IPS-18c (cell line): ENCODE data around the gene F8.

Experiments used
- H3K4me3 ChIP-seq: 2 replicates; pipeline ENCODE4 v1.7.0; 2013; ENCODE audit warnings: low read depth, mild to moderate bottlenecking, low read length, moderate library complexity; ENCODE audit not compliant: insufficient read depth
- H3K9me3 ChIP-seq: one replicate; pipeline ENCODE4 v1.6.1; 2013; ENCODE audit warnings: mild to moderate bottlenecking, low read length, moderate library complexity; ENCODE audit not compliant: control insufficient read depth, insufficient read depth

The F8 gene

DNA sequence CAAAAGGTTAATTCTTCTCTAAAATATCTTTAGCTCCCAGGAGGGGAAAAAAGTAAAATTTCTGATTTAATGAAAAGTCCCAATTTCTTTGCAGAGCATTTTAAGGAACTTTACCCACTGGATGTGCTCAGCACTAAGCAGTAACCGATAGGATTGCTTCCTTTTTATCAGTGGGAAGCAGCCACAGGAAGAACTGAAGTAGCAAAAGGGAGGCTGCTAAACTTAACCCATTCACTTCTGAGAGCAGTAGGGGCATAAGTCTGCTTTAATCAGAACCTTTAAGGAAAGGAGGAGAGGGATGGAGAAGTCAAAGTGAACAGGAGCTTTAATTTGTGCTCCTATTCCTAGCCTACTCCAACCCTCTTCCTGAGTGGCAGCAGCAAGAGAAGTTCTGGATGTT, at the start of gene F8:
Gene F8 (minus strand): TSS at position 139 of the 400 bp plus-strand sequence. CDS start 171 bp downstream, outside the sequence.
- H3K4me3 ChIP-seq: no peak within 1 kb of the TSS
- H3K9me3 ChIP-seq: no peaks in the 10 kb centered on the region

DNA sequence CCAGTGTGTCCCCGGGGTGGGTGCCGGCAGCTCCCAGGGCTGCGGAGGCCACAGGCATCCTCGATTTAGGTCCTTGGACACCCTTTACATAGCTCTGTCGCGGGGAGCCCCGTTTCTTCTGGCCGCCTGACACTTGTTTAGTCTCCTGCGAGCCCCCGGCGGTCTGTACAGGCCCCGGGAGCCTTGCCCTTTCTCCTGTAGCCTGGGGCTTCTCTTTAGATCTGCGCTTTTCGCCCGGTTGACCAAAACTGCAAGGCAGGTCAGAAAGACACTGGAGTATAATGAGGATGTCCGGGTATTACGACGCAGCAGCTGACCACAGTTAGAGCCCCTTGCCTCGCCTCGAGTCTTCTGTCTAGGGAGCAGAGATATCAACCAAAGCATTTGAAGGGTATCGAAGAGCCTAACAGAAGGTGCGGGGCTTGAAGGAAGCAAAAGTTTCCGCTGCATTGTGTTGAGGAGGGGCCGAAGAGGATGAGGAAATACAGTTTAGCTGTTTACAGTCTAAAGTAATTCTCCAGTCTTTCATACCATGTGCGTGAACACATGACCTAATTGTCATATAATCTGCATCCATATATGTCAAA, 49.3 kb upstream of the F8 start:
- Histone ChIP-seq H3K9me3 (peaks cover 11% of the 10 kb centered on the region), H3K4me3 (peak overlapping the region; percentile 76)

GRCh38 chrX:155070975-155071693, 48.6 kb upstream of the F8 start, which contains the start of the genes BRCC3, CMC4 and MTCP1:
Gene BRCC3 (plus strand): TSS chrX:155071508. CDS start chrX:155071528, 20 bp downstream.
Gene CMC4 (minus strand): TSS chrX:155071136. CDS start chrX:155064023, 7,113 bp downstream.
Gene MTCP1 (minus strand): TSS chrX:155071136. CDS start chrX:155066010, 5,126 bp downstream.
- Histone ChIP-seq H3K9me3 (peaks cover 11% of the 10 kb centered on the region), H3K4me3 (peak within 1 kb of the TSS; percentile 76)

DNA sequence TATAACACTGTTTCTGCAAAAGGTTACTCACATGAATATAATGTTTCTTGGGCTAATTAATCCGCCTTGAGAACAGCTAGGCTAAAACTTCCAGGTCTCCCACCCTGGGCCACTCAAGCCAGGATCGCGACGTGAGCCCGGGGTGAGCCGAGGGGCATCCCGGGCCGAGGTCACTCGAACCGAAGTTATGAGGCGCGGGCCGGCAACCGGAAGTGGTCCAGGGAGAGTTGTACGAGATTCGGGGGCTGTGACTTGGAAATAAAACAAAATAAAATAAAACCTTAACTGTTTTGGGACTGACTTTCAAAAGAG, 48.1 kb upstream of the F8 start:
- Histone ChIP-seq H3K4me3 (peak overlapping the region; percentile 58), H3K9me3 (peaks cover 13% of the 10 kb centered on the region)

- Histone ChIP-seq H3K9me3 (peaks cover 13% of the 10 kb centered on the region), H3K4me3 (peak overlapping the region; percentile 58)
These were observed 47.5 kb upstream of the F8 start for GRCh38 chrX:155070038-155070437.

DNA sequence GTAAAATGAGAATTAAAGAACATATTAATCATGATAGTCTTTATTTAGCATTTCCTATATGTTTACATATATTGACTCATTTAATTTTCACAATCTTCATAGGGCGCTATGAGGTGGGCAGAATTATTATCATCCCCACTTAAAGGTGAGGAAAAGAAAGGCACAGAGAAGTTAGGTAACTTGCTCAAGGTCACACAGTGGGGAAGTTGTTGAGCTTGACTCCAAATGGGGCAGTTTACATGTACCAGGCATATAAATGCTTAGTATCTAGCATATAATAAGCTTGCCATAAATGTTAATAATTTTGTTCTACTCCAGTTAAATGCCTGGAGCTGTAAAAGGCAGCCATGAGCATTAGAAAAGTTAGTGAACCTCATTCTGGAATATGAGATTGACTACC, 46.9 kb upstream of the F8 start:
- Histone ChIP-seq H3K9me3 (peaks cover 13% of the 10 kb centered on the region), H3K4me3 (peak overlapping the region; percentile 58; the same call in 1 of the 2 replicates)

DNA sequence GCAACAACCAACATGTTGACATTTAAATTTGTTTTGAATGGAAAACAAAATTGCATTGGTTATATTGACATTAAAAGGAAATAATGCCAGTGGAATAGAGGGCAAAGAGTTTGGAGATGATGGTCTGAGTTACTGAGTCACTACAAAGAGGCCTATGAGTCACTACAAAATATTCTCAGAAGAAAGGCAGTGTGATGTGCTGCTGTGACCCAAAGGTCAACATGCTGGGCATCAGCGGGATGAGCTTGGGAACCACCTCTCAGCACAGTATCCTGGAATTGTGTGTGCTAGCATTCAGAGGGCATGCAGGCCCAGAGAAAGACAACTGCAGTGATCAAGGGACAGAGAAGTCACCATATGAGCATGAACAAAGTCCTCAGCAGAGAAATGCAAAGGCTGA, 45.6 kb upstream of the F8 start:
- Histone ChIP-seq H3K4me3 (no peak overlapping the region), H3K9me3 (peaks cover 13% of the 10 kb centered on the region)

GRCh38 chrX:155065035-155065734, 42.7 kb upstream of the F8 start:
- no peak overlapping the region for H3K4me3 ChIP-seq
- peaks cover 8% of the 10 kb centered on the region for H3K9me3 ChIP-seq

- Histone ChIP-seq H3K4me3 (no peak overlapping the region), H3K9me3 (peaks cover 6% of the 10 kb centered on the region)
These were observed 39.2 kb upstream of the F8 start for GRCh38 chrX:155061760-155062159.

GRCh38 chrX:155056877-155057792, 34.6 kb upstream of the F8 start:
- Histone ChIP-seq H3K9me3 (peaks cover 3% of the 10 kb centered on the region), H3K4me3 (peak overlapping the region; percentile 17)

- Histone ChIP-seq H3K9me3 (peaks cover 3% of the 10 kb centered on the region), H3K4me3 (no peak overlapping the region)
These were observed 33.9 kb upstream of the F8 start for GRCh38 chrX:155056471-155056870.

- Histone ChIP-seq H3K9me3 (peaks cover 3% of the 10 kb centered on the region), H3K4me3 (no peak overlapping the region)
These were observed 33.0 kb upstream of the F8 start for GRCh38 chrX:155055494-155055893.

- no peak overlapping the region for H3K4me3 ChIP-seq
- peaks cover 3% of the 10 kb centered on the region for H3K9me3 ChIP-seq
These were observed 31.7 kb upstream of the F8 start for GRCh38 chrX:155054255-155054654.

DNA sequence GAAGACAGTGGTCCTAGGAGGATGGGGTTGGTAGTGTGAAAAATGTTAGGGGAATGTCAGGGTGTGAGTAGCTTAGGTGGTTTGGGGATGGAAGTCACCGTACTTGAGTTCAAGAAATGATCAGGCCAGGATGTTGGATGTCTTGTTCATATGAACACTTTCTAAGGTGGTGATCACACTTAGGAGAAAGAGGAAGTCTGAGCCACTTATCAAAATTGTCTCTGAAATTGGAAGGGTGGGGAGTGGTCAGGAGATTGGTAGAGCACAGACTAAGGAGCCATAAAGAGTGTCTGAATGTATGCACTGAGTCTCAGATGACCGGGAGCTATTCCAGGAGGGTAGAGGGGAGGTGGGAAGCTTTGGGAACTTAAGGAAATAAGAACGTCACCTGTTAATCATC, 31.1 kb upstream of the F8 start:
- peaks cover 3% of the 10 kb centered on the region for H3K9me3 ChIP-seq
- H3K4me3 ChIP-seq: no peak overlapping the region

DNA sequence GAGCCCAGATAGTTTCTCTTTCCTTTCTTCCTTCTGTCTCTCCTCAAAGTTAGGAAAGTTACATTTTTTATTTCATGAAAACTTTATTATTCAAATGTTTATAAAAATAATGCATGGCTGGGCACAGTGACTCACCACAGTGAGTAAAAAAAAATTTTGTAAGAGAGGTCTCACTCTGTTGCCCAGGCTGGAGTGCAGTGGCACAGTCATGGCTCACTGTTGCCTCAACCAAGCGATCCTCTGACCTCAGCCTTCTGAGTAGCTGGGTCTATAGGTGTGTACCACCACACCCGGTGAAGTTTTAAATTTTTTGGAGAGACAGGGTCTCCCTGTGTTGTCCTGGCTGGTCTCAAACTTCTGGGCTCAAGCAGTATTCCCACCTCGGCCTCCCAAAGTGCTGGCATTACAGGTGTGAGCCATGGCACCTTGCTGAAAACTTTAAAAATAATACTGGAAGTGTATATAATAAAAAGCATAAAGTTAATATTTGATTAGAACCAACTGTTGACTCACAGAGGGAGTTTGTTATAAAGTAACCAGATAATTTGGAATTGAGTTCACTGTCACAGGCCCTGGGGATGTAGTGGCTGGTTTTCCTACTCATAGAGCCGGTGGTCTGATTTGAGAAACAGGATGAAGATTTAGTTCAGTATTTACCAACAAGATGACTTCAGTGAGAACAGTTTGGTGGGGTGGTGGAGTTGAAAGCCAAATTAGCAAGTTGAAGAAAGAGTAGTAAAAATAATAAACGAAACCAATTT, 30.4 kb upstream of the F8 start:
- Histone ChIP-seq H3K9me3 (peaks cover 3% of the 10 kb centered on the region), H3K4me3 (no peak overlapping the region)

GRCh38 chrX:155048977-155049619, 26.6 kb upstream of the F8 start:
- H3K4me3 ChIP-seq: no peak overlapping the region
- H3K9me3 ChIP-seq: no peaks in the 10 kb centered on the region
